Ovary (tissue), 9 donors: ENCODE results near the gene KYNU. TPM values are rescaled to one million over a fixed set of nuclear protein-coding genes. Genes with fewer than 3 reads are reported as not detected.

Experiments
- DNase-seq, 5 donors: peaks; one replicate each; pipeline ENCODE4 v3.0.0-alpha.2; 2019 to 2020
- H3K27ac ChIP-seq, 2 donors: fragments of 200-600 bp; one replicate each; pipeline versions ENCODE4 v1.5.1 to v1.8.0; 2019 to 2022
- H3K27me3 ChIP-seq: fragments of 200-600 bp; one replicate; pipeline ENCODE4 v1.8.0; 2022
- H3K36me3 ChIP-seq: fragments of 200-600 bp; sonication (generic); one replicate; pipeline ENCODE4 v1.5.1; 2019
- H3K4me1 ChIP-seq: one replicate; pipeline ENCODE4 v1.8.1; 2013; ENCODE audit warnings: mild to moderate bottlenecking, moderate library complexity; ENCODE audit not compliant: insufficient read depth
- H3K4me3 ChIP-seq: fragments of 200-600 bp; sonication (generic); one replicate; pipeline ENCODE4 v1.5.1; 2017
- H3K9me3 ChIP-seq, 2 donors: fragments of 200-600 bp in 1 of 2; sonication (generic) in 1 of 2; one replicate each; pipeline versions ENCODE4 v1.5.1 to v1.8.1; 2013 to 2019; ENCODE audit warnings: mild to moderate bottlenecking in 1 of 2, moderate library complexity in 1 of 2
- CTCF ChIP-seq, 3 donors: fragments of 450-650 bp in 2 of 3; fragments of 200-600 bp in 1 of 3; IDR thresholded peaks; one replicate each; pipeline versions ENCODE4 v1.5.1 to v1.8.0; 2016 to 2022; ENCODE audit warnings: antibody characterized with exemption in 3 of 3, mild to moderate bottlenecking in 1 of 3
- EP300 ChIP-seq: sonication (generic); formaldehyde crosslinking; IDR thresholded peaks from one replicate; pipeline ENCODE4 v1.6.1; 2017; ENCODE audit warnings: antibody characterized with exemption
- POLR2A ChIP-seq: fragments of 450-650 bp; IDR thresholded peaks from one replicate; pipeline ENCODE4 v1.6.1; 2017; ENCODE audit warnings: antibody characterized with exemption, mild to moderate bottlenecking, moderate library complexity
- WGBS, 3 donors: extraction: QIAGEN DNeasy Blood & Tissue Kit in 1 of 3; methylation state at CpG; one replicate each; pipeline versions ENCODE4 v1.1.5 to v1.1.7; 2013 to 2017; 5-methylcytosine and 5-hydroxymethylcytosine counted together
- intact Hi-C, 4 donors: fragments of 100-400 bp; cut with DNase I; formaldehyde crosslinking; loops; one replicate each; pipeline versions ENCODE4 v1.11.0 to v1.15.1; 2022 to 2023
- polyA plus RNA-seq, 2 donors: library from polyadenylated mRNA; stranded (reverse); fragments of 200-250 nt in 1 of 2; fragments of 350-450 nt in 1 of 2; fragmentation: Illumina TruSeq in 1 of 2; extraction: RNeasy Lipid Tissue Mini Kit (QIAGEN cat#74804) in 1 of 2; gene quantifications; one replicate each; pipeline ENCODE4 v1.2.3, GENCODE V29; 2013 to 2014
- total RNA-seq, 7 donors: library from RNA; depleted of rRNA in 2 of 7; stranded (reverse); fragments of >200 nt in 2 of 7; fragmentation: NEBNext Ultra II Directional in 3 of 7; extraction: Animal tissue kit (Norgen Biotek cat#: 25700) in 3 of 7; gene quantifications; one replicate each; pipeline versions ENCODE4 v1.1.0 to v1.2.4, GENCODE V29; 2016 to 2023
- donor health status: DM: no; HTN: no; CAD: no; lungs with moderate emphysema.
- donor health status: DM: no; HTN: no; CAD: no.
- donor health status: Bipolar disorder and iron deficiency.
- donor health status: DM: yes; HTN: yes; CAD: no.
- donor health status: DM: no; HTN: no; CAD: no.
- donor health status: DM: yes; HTN: yes; CAD: no.

The KYNU gene
- total and polyA plus RNA-seq, 9 donors = 0.40 to 3.2 (median 0.74) TPM

DNA sequence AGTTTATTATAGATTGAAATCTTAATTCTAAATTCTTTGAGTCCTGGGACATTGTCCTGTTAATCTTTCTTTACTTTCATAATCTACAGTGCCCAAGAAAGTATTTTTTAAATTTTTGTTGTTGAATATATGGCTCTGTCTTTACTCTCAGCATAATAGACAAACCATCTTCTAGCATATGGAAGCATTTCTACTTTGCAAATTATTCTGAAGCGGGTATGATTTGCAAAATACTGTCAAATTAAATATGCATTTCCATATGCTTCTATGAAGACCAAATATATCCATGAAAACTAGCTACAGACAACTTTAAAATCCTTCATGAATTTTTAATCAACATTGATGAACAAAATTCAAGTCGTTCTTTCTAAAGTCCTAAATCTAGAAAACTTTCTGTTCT, 117.2 kb downstream of the KYNU start:
- H3K4me1 ChIP-seq = no peaks in the 10 kb centered on the region
- TF ChIP-seq EP300 = no peak
- TF ChIP-seq CTCF (IDR thresholded peaks at IDR 0.05) = no peak
- no peak for TF ChIP-seq POLR2A
- WGBS, 3 donors = 51 to 55% (median 53%) methylated on average over 2 of the region's 2 CpGs
- H3K27me3 ChIP-seq = no peaks in the 10 kb centered on the region
- no peaks in the 10 kb centered on the region for H3K36me3 ChIP-seq
- no peak overlapping the region for H3K4me3 ChIP-seq
- no peak for DNase-seq
- no peaks in the 10 kb centered on the region for H3K9me3 ChIP-seq
- H3K27ac ChIP-seq = no peak overlapping the region
- intact Hi-C loops = no loop called here

GRCh38 chr2:142997231-142997630, 119.8 kb downstream of the KYNU start:
- TF ChIP-seq CTCF (IDR thresholded peaks at IDR 0.05) (no peak), POLR2A (no peak), EP300 (no peak)
- Histone ChIP-seq H3K9me3 (no peaks in the 10 kb centered on the region), H3K36me3 (no peaks in the 10 kb centered on the region), H3K27me3 (no peaks in the 10 kb centered on the region), H3K4me1 (no peaks in the 10 kb centered on the region), H3K27ac (no peak overlapping the region), H3K4me3 (no peak overlapping the region)
- DNase-seq = no peak
- intact Hi-C loops = no loop called here
- 54 to 59% (median 57%) methylated on average over 1 of the region's 1 CpG for WGBS, 3 donors

- no peak for DNase-seq
- intact Hi-C loops = no loop called here
- WGBS, 3 donors = 61 to 83% (median 71%) methylated on average over 2 of the region's 2 CpGs
- H3K4me3 ChIP-seq = no peak overlapping the region
- H3K36me3 ChIP-seq = no peaks in the 10 kb centered on the region
- no peak overlapping the region for H3K27ac ChIP-seq
- no peaks in the 10 kb centered on the region for H3K4me1 ChIP-seq
- no peaks in the 10 kb centered on the region for H3K27me3 ChIP-seq
- TF ChIP-seq CTCF (IDR thresholded peaks at IDR 0.05) = no peak
- TF ChIP-seq EP300 = no peak
- no peak for TF ChIP-seq POLR2A
- no peaks in the 10 kb centered on the region for H3K9me3 ChIP-seq
Measured at GRCh38 chr2:143000599-143000998, 123.1 kb downstream of the KYNU start.

DNA sequence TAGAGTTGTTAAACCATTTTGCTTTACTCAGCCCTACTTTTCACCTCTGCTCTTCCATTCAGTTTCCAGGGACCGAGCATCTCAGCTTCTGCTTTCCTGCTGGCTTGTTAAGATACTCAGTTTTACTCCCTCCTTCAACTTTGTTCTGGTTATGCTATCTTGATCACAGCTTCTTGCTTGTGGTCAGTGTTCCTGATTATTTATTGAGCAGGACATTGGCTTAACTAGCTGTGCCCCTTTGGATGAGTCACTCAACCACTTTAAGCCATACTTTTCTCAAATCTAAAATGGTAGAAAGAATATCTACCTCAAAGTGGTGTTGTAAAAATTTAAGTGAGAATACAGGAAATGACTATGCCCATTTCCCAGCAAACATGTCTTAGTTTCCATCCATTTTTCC, 124.0 kb downstream of the KYNU start:
- WGBS, 3 donors = 87 to 91% (median 91%) methylated on average over 1 of the region's 1 CpG

More for the DNA sequence above, 124.0 kb downstream of the KYNU start:
- no peak overlapping the region for H3K27ac ChIP-seq
- no peaks in the 10 kb centered on the region for H3K4me1 ChIP-seq
- H3K4me3 ChIP-seq = no peak overlapping the region
- intact Hi-C loops = no loop called here
- H3K36me3 ChIP-seq = no peaks in the 10 kb centered on the region
- H3K9me3 ChIP-seq = no peaks in the 10 kb centered on the region
- TF ChIP-seq CTCF (IDR thresholded peaks at IDR 0.05) = no peak
- DNase-seq = no peak
- no peaks in the 10 kb centered on the region for H3K27me3 ChIP-seq
